NCI-H2029 treated with DMSO at 0.1 percent for 48 hours (cell line): Measurements from ENCODE around the gene PCDH9.
A peak's percentile ranks its signal among the peaks of the same experiment; 100 is the strongest.

Source experiments
- DNase-seq: peaks from one replicate; lab custom pipeline; 2025; lab: John Stamatoyannopoulos, UW

Gene PCDH9

DNA sequence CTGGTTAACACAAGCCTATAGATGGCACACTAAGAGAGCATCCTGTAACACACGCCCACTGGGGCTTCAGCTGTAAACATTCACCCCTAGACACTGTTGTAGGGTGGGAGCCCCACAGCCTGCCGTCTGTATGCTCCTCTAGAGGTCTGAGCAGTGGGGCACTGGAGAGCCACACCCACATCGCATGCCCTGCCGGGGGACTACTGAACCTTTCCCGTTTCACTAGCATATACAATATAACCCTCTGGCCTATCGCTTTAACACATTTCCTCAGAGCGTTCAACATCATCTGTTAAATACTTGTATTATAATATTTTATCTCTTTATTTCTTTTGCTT is 73.4 kb downstream of the PCDH9 start:
- DNase-seq: no peak

DNA sequence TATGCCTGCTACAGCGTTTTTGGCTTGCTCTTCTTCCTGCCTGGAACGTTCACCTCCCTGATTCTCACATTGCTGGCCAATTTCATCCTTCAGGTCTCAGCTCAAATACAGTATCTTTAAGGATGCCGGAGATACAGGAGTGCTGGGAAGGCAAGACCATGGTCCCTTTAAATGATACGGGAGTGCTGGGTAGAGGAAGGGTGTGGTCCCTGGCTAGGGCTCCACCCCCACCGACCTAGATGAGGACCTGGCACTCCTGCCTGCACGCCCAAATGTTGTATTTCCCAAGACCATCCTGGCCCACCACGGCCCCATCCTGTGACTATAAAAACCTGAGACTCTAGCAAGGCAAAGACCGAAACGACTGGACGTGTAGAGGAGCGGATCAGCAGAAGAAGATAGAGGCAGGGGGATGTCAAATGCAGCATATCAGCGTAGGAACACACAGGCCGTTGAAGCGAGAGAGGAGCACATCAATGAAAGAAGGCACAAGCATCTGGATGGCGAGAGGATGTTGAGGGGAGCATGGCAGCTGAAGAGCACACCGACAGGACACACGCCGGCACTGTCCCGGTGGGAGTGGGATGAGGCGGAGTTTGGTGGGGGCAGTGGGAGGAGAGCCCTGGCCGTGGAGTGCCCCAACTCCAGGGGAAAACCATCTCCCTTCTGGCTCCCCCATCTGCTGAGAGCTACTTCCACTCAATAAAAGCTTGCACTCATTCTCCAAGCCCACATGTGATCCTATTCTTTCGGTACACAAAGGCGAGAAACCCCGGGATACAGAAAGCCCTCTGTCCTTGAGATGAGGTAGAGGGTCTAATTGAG is 74.0 kb downstream of the PCDH9 start:
- DNase-seq: no peak

DNA sequence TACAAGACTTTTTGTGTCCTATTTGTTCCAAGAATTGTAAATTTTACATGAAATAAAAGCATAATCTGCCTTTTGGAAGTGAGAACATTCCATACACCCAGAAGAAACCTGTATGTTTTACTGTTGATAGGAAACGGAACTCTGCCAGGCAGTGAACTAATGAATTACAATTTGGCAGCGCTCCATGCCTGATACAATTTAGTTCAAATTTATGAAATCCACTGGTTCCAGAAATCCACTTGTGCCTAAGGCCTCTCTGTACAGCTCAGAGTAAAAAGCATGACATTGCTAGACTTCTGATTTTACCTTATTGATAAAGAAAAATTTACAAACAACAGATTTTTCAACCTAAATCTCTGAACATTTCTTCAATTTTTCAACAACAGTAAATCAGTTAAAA is 78.1 kb downstream of the PCDH9 start:
- DNase-seq: no peak

DNA sequence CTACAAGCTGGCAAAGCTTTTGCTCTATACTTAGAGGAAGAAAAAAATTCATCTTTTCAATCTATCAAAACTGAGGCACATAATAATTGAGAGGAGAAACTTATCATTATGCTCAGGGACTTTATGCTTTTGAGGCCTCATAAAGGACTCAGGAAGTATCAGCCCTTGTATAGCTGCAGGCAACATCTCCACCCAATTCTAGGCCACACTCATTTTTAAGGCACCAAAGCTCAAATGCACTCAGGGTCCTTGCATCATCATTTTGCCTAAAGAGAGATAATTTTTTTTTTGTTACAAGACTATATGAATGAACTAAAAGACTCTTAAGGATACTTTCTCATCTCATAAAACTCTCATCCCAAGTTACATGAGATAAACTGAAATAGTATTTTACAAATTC is 78.5 kb downstream of the PCDH9 start:
- DNase-seq: no peak

DNA sequence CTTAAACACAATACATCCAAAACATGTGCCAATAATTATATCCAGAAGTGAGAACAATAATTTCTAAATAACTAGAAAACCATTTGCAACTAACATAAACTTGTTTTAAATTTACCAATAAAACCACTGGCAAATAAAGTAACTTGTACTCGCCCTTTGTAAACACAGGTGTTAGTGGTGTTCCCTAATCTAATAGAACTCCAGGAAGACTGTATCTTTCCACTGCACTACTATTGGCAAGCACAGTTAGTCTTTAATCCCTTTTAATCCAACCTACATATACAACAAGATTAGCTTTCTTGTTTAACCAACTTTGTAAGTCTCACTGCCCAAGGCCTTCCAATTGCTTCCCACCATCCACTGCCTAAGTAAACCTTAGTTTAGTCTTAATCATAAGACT is 79.5 kb downstream of the PCDH9 start:
- DNase-seq: no peak

DNA sequence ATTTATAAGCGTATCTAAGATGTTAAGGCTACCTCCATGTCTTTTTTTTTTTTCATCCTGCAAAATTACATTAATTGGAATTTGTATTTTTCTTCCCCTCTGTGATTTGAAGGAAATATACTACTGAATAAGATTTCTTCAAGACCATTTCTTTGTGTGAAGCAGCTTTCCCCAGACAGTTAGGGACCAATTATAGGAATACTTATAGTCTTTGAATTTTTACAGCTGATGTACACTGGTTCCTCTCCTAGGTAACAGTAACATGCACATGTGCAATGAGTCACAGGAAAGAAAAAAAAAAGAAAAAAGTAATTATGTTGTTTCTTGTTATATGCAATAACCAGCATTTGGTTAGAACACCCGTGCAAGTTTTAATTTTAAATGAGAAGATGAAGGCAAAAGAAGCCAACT is 82.0 kb downstream of the PCDH9 start:
- DNase-seq: no peak

DNA sequence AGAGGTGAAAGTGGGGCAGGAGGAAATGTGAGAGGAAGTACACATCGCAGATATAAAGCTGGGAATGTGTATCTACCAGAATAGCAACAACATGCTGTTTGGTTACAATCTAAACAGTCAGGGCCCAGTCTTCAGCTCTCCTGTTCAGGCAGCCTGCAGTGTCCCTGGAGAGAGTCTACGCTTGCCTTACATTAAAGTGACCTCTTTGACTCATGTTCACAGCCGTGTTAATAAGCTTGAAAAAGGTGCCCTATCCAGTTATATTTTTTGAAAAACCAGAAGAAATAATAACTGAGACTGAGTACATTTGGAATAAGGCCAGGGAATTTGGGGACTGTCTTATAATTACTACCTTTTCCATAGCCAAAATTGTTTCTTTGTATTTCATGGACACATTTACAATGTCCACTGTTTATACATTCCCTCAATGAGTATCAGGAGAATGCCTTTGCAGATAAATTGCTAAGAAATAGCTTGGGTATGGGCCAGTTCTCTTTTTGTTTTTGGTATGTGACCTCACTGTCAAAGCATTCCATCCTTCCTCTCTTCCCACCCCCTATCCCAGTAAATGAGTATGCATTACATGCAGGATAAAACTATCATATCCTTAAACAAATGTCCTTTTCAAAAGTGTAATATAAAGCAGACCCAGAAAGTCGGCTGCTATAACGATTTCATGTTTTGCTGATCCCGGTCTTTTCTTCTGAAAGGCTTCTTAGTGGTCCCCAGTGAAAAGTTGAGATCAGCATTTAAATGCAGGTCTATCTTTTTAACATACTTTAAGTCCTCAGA is 82.6 kb downstream of the PCDH9 start:
- DNase-seq: no peak

DNA sequence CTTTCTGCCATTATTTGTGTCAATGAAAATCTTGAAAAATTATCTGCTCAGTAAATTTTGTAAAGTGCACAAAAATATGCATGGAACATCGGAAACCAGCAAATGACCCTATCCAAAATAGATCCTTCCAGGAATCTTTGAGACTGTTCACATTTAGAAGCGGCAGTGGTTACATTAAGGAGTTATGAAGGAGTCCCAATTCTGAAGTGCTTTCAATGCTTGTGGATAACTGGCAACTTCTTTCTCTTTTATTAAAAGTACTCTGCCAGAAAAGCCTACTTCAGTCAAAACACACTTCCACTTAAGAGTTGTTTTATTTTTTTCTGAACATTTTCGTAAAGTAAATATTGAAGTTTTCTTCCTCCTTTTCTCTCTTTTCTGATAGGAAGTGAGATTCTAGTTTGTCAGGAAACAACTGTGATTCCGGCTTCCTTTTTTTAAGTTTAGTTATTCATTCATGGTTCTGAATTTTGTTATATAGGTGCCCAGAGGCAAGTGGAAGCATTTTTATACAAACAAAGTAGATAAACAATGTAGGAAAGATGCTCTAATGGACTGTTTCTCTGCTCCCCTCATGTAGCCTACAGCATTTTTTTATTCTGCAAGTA is 83.5 kb downstream of the PCDH9 start:
- no peak for DNase-seq

DNA sequence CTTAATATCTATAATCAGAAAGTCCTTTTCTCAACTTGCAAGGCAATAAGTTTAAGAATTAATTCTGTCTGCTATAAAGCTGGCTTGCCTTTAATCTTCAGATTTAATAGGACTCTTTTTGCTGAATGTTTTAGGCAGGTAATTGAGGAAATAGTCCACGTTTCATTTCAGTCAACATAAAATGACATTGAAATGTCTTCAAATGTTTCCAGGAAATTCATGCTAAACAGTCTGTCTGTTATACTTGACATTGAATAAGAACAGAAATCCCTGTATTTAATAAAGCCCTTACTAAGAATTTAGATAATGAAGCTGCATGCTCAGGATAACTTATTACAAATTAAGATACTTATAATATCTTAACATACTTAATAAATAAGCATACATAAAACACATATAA is 84.2 kb downstream of the PCDH9 start:
- DNase-seq: no peak

DNA sequence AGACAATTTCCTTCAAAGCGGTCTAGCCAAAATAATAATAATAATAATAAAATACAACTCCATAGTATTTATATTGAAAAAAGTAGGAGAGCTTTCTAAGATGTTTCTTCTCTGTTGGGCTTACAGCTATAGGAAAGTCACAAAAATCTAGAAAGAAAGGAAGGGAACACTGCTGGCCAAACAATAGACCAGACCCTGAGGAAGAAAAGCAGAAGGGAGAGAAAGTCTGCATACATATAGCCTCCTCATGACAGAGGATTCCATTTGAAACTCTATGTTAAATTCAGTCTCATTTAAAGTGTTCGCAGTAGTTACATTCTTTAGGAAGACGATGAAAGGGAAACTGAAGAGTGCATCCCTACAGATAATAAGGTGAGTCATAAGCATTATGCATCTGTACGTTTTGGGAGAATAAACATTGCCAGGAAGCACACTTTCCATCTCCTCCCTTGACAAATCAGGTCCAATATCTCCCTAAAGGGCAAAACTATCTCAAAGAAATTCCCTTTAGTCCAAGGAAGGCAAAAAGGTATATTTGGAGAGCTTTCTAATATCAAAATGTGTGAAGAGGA is 86.5 kb downstream of the PCDH9 start:
- DNase-seq: no peak

DNA sequence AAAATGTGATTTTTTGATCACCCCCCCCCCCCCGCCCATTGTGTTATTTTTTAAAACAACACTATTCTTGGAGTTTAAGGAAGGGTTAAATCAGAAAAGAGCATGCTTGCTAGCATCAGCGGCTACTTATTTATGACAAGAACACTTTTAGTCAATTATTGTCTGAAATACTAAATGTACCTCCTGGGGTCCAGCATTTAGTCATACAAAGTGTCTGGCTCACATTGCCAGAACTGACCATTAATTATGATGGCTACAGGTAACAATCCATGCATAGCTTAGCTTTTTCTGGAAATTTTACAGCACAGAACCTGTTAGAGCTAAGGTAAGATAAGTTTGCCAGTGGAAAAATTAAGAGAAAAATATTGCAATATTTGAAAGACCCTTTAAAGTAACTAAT is 90.1 kb downstream of the PCDH9 start:
- DNase-seq: no peak

DNA sequence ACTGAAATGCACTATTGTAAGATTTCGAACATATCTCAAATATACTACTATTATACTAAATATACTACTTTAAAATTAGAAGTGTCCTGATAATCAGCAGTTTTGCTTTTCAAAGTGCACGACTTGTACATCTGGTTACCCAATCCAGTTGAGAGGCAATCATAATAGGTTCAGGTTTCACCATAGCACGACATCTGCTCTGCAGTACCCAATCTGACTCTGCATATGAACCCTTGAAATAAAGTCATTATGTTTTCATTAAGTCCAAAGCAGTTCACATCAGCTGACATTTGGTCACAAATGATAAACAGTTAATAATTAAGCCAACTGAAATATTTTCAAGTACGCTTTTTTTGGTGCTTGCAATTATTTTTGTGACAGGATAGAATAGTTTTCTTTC is 90.6 kb downstream of the PCDH9 start:
- DNase-seq: no peak

DNA sequence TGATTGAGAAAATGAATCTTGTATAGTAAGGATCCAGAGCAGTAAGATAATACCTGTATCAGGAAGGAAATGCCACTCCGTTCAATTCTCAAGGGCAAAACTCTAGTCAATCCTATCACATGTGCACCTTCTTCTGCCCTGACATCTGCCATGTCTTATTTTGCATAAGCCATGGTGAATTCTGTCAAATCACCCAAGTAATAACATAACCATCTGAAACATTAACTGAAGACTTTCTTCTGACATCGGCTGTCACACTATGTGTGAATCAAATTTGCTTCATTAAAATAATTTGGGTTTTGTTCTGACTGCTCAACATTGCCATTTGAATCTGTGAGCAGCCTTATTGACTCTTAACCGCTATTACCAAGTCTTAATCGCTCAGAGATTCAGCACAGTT is 91.2 kb downstream of the PCDH9 start:
- no peak for DNase-seq

DNA sequence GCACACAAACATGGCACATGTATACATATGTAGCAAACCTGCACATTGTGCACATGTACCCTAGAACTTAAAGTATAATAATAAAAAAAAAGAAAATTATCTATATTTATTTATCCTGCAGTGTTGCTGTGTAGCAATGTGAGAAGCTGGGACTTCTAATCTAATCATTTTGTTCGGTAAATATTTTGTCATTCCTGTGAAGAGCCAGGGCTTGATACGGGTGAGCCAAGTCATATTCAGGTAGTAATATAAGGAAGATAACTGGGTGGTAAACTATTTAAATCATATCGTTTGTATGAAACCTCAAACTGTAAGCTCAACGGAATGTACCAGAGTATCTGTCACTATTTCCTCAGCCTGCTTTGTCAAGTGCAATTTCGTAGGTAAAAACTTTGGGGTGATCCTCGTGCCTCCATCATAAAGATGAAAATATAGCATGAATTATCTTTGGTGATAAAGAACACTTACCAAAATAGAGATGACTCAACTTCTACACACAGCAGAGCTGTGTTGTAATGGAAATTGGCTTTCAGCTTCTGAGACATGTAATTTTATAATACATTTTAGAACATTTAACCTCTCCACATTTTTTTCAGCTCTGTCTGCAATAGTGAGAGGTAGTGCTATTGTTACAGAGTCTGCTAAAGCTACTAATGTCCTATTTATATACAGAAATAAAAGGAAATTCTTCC is 92.9 kb downstream of the PCDH9 start:
- DNase-seq: no peak

DNA sequence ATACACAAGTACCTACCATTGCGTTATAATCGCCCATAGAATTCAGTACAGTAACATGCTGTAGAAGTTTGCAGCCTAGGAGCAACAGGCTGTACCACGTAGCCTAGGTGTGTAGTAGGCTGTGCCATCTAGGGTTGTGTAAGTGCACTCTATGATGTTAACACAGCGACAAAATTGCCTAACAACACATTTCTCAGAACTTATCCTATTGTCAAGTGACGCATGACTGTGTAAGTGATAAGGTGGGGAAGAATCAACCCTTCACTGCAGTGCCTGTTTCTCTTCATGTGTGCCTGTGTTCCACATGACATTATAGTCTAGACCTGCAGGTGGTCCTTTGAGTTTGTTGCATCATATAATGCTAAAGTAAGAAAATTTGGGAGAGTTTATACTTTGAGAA is 94.0 kb downstream of the PCDH9 start:
- no peak for DNase-seq

- DNase-seq: no peak
These were observed 94.8 kb downstream of the PCDH9 start for GRCh38 chr13:67135356-67135755.

- peak; percentile 22 for DNase-seq
These were observed 95.6 kb downstream of the PCDH9 start for GRCh38 chr13:67134417-67135129.

DNA sequence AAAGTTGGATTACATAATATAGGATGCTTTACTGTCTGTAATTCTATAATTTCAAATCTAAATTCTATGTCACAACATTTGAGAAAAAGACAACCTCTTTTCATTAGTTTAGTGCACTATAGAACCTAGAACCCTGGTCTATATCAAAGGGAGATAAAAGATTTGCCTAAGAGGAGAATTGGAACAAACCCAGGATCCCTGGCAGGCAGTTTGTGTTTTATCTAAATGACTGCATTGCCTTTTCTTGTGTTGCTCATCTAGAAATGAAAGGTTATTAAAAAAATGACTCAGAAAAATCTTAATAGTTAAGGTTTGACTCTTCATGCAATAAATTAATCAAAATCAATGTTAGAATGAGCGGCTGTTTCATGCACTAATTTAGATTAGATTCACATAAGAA is 96.7 kb downstream of the PCDH9 start:
- DNase-seq: no peak

GRCh38 chr13:67131393-67131792 is 98.7 kb downstream of the PCDH9 start:
- no peak for DNase-seq

DNA sequence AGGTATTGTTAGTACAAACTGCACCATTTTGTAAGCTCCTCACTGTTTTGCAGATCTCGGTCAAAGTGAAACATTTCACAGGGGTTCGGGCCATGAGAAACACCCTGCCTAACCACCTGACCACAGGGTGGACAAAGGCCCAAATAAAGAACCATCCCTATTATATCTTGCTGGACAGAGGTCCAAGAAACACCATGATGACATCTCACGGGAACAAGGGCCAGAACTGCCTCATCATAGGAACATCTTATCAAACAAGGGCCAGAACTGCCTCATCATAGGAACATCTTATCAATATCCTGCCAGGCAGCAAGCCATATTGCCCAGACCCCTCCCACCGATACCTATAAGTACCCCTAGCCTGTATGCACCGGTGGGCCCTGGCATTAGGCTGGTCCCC is 99.7 kb downstream of the PCDH9 start:
- no peak for DNase-seq

DNA sequence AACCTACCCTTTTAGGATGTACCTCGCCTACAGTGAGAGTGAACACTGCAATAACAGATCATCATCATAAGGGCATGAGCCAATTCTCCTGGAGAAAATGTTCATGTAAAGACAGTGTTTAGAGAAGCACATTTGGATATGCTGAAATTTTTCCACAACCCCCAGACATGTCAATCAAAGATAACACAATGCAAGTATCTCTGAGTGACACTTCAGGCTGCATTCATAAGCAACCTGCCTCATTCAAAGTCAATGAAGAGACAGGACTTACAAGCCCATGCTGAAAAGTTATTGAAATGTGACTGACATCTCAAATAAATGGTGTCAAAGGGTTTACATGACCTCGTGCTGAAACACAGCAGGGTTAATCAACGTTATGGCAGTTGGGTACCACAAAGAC is 102.0 kb downstream of the PCDH9 start:
- DNase-seq: no peak

GRCh38 chr13:67125681-67126080 is 104.5 kb downstream of the PCDH9 start:
- no peak for DNase-seq
